AG10803 (cell line): ENCODE results near the gene GTF2F2.
A peak's percentile ranks its signal among the peaks of the same experiment; 100 is the strongest.

ENCODE experiments used
- DNase-seq: peaks from one replicate; pipeline ENCODE4 v3.0.0; 2010; ENCODE audit warnings: low read depth
- H3K4me3 ChIP-seq: 2 replicates; pipeline ENCODE4 v1.5.1; 2011; ENCODE audit warnings: mild to moderate bottlenecking, low read length, control low read depth
- TF ChIP-seq, protein P1 (sequence below): conservative IDR thresholded peaks from 2 replicates; pipeline ENCODE4 v1.5.1; 2011; ENCODE audit warnings: mild to moderate bottlenecking, low read length, control low read depth, inconsistent platforms

GTF2F2 gene

DNA sequence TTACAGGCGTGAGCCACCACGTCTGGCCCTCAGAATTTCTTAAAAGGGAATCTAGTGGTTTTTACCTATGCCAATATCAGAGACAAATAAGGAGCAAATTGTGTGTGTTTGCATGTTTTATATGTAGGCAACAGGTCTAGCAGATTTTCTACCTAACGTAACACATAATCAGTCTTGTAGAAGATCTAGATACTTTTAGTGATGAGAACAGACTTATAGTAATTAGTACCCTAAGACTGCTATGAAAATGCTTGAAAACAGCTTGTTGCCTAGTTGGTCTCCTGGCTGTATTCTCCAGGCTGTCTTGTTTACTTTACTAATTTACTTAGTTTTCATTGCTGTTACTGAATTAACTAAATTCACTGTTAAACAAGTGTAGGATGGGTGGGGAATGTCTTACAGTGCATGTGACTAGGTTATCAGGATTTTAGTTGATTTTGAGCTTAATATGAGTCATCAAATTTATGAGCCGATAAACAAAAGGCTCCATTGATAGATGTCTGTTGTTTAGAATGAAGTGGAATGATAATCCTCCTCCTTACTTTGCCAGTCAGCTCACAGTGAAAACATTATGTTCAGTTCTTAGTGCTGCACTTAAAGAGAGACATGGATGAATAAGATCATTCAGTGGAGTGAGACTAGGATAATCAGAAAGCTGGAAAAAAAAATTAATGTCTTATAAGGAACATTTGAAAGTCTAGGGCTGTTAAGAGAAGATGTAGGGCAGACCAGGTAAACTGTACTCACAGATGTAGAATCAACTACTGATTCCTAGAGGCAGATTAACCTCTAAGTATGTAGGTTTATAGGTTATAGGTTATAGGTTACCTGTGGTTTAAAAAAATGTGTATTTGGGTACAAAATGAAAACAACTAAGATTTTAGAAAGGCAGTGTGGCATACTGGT, 22.4 kb downstream of the GTF2F2 start:
- TF ChIP-seq, protein P1, sequence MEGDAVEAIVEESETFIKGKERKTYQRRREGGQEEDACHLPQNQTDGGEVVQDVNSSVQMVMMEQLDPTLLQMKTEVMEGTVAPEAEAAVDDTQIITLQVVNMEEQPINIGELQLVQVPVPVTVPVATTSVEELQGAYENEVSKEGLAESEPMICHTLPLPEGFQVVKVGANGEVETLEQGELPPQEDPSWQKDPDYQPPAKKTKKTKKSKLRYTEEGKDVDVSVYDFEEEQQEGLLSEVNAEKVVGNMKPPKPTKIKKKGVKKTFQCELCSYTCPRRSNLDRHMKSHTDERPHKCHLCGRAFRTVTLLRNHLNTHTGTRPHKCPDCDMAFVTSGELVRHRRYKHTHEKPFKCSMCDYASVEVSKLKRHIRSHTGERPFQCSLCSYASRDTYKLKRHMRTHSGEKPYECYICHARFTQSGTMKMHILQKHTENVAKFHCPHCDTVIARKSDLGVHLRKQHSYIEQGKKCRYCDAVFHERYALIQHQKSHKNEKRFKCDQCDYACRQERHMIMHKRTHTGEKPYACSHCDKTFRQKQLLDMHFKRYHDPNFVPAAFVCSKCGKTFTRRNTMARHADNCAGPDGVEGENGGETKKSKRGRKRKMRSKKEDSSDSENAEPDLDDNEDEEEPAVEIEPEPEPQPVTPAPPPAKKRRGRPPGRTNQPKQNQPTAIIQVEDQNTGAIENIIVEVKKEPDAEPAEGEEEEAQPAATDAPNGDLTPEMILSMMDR = no peak
- H3K4me3 ChIP-seq = no peak overlapping the region
- DNase-seq = no peak

DNA sequence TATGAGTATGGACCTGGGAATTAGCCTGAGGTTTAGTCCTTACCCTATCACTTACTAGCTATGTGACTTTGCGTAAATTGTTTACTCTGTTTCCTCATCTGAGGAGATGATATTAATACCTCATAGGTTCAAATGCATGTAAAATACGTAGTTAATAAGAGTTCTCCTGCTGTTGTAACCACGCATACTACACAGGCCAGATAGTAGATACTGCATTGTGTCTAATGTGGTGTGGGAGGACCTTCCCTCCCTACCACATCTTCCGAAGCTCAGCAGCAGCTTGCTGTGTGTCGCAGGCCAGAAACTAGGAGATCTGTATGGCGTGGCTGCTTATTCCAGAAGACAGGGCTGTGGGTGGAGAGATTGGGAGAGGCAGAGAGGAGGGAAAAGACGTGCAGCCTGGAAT, 23.0 kb downstream of the GTF2F2 start:
- TF ChIP-seq, protein P1 = no peak
- DNase-seq = no peak
- H3K4me3 ChIP-seq = no peak overlapping the region

DNA sequence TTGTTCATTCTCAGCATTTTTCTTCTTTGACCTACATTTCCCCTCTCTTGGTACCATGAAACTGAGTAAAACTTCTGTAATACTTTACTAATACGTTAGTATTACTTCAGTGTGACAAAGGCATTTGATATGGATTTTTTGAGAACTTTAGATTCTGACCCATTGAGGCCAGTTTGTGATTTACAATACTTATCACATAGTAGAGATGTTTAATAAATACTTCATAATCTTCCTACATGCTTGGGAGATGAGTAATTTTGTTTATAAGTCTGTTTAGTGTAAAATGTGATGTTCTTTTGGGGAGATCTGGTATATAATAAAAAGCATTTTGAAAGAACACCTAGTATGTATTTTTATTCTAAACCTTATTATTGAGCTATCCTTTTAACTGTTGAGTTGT, 29.7 kb downstream of the GTF2F2 start:
- H3K4me3 ChIP-seq = no peak overlapping the region
- TF ChIP-seq, protein P1 = no peak
- peak; percentile 20 for DNase-seq

DNA sequence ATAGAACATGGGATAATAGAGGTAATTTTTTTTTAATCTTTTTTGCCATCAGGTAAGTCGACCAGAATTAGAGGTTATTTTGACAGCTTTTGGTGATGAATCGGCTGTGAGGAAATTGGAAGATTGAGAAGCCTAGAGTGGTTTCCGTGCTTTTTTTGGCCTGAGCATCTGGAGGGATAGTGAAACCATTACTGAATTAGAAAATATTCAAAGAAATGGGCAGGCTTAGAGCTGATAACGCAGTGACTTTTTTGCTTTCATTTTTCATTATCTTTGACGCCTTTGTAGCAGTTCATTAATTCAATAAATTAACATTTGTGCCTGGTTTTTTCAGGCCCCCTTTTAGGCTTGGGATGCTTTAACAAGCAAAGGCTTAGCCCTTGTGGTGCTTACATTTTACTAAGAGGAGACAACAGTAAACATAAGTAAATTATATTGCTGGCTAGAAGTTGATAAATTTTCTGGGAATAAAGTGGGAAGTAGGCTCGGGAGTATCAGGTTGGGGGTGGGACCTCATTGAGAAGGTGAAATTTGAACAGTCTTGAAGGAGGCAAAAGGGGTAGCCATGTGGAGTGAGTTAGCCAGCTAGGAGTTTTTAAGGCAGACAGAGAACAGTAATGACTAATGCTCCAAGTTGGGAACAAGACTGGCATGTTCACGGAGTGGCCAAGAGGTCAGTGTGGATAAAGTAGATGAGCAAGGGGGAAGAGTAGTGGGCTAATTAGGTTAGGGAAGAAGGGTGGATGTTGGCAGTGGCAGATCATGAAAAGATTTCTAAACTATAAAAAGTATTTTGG, 36.5 kb downstream of the GTF2F2 start:
- TF ChIP-seq, protein P1 = no peak

DNA sequence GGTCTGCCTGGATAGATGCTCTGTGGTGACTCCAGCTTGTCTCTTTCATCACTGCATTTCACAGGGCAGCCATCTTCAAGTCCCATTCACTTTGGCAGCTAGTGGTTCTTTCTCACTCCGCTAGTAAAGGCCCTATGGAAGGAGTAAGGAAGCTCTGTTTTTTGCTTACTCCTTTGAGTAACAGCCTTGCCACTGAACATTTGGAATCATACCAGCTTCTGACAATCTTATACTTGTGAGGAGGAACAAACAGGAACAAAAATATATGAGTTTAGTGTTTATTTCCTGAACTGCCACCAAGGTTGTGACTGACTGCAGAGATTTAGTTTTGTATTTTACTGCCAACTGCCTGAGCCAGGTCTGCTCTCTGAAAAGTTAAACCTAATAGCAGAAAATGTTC, 41.9 kb downstream of the GTF2F2 start:
- TF ChIP-seq, protein P1 = no peak
- no peak overlapping the region for H3K4me3 ChIP-seq
- peak; percentile 20 for DNase-seq

More for the DNA sequence above, 36.5 kb downstream of the GTF2F2 start:
- DNase-seq = no peak
- no peak overlapping the region for H3K4me3 ChIP-seq

DNA sequence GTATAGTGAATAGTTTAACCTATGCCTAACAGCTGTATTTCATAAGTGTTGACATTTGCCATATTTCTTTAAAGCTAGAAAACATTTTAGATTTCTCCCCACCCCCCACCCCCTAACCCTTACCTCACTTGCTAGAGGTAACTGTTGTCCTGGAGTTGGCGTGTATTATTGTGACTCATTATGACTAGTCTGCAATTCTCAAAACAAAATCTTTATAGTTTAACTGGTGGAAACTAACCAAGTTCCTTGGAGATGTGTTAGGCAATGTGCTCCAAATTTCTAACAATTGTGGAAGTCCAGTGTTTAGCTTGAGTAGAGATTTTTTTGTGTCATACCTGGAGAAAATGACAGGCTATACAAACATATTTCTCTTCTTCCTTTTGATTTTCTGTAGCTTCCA, 42.5 kb downstream of the GTF2F2 start:
- peak; percentile 88 for DNase-seq

More for the DNA sequence above, 42.5 kb downstream of the GTF2F2 start:
- H3K4me3 ChIP-seq = no peak overlapping the region
- TF ChIP-seq, protein P1 = no peak
